IPS-NIHi7 (cell line): ENCODE data around the gene ADGRB3.

Experiments used
- DNase-seq: peaks from one replicate; pipeline ENCODE4 v3.0.0; 2012; ENCODE audit warnings: mixed read lengths; ENCODE audit errors: extremely low spot score

The ADGRB3 gene

DNA sequence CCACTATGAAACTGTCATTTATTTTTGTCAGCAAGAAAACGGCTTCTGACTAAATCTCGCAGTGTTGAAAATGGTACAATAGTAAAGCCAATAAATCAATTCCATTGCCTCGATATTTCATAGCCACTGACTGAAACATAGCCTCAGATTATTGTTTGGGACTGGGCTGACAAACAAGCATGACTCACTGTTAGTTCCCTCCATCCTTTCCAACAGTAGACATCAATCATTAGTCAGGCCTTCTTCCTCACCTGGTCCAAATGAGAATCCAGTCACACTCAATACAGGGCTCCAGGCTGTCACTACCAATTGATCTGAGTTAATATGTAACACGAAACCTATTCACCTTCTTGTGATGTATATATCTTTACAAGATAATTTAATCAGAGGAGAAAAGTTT is 66.1 kb downstream of the ADGRB3 start:
- no peak for DNase-seq

DNA sequence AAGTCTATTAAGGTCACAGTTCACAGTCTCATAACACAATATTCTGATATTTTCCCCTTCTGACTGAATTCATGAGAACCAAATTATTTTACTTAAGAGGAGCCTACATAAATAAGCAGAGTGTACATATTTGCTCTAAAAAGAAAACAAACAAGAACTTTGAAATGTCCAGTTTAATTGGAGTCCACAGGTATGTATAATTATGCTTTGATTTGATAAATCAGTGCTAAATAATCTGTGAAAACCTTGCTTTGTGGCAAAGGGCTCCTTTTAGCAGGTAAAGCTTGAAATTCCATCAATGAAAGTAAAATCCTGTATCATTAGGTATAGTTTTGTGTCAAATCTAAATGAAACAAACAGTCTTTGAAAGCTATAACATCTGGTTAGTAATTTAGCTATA is 69.4 kb downstream of the ADGRB3 start:
- no peak for DNase-seq

DNA sequence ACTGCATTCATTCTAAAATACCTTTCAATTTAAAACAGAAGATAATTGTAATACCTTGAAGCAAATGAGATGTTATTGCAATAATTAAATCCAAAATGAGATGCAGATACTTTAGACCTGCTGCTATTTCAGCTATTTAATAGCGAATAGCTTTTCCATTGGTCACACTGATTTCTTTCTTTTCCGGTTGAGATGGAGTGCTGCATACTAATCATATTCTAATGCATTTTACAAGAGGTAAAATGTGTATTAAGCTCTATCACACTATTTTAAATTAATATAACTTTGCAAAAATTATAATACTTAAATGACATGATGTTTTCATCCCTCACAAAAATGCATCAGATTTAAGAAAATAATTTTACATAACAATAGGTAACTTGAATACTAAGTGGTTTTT is 74.0 kb downstream of the ADGRB3 start:
- DNase-seq = no peak

DNA sequence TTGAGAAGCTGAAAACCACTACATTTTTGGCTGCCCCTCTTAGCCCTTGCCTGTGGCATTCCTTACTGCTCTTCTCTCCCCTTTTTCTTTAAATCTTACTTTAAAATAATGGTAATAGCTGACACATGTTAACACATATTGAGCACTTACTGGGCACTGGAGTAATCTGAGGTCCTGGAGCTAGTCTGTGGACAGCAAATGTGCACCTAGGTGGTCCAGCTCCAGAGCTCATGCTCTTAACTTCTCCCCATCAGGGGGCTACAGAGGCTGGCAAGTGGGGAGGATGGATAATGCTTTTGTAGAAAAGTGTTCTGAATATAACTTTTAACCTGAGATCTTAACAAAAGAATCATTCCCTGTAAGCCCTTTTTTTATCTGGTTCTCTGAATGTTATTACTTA is 74.8 kb downstream of the ADGRB3 start:
- no peak for DNase-seq

DNA sequence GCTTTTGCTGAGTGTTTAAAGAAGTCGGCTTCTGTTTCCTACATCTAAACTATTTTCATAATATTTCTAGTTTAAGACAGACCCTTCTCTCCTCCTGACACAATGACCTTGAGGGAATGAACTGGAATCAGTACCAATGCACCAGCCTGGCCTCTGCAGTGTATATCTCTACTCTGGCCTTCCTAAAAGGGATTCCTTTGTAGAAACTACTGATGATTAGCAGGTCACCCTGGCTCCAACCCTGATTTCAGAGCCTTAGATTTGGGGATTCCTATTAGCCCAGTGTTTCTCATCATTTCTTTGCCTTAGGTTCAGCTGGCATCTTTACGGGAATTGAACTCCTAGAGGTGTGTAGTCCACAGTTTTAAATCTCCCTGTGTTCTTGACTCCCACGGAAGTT is 75.4 kb downstream of the ADGRB3 start:
- no peak for DNase-seq

DNA sequence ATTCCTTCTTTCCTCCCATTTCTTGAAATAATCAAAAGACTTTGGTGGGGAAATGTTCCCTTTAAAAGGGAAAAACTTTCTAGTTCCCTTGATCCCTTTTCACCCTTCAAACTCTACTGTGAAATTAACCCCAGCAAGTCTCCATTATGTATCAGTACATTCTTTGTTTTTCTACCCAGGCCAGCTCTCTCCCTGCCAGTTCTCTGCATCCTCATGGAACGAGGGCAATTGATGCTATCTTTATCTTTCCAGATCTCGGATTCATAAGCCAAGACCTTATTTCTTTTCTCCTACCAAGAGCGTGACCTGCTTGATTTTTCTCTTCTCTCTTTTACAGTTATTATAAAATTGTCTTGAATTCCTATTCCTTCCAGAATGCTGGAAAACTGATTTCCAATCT is 75.8 kb downstream of the ADGRB3 start:
- no peak for DNase-seq

DNA sequence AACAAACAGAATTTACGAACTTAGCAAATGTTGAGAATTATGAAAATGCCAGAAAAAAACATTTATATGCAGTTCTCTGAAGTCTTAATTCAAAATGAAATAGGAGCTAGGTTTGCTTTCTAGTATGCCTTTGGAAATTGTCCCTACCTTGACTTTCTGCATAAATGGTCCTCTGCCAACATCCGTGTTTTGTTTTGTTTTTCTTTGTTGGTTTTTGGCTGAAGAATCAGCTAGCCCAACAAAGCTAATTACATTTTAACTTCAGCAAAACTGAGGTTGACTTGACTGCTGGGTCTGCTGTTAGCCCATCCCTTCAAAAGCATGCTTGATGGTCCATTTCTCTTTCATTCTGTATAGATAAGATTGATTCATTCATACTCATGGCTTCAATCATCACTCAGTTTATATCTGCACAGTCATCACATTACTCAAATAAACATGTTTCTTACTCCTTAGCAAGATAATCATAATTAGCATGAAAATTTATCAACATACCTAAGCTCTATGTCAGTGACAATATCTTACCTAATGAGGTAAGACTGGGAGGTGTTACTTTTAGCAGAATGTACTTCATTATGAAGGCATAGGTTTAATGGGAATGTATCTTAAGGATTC is 76.4 kb downstream of the ADGRB3 start:
- DNase-seq = no peak

DNA sequence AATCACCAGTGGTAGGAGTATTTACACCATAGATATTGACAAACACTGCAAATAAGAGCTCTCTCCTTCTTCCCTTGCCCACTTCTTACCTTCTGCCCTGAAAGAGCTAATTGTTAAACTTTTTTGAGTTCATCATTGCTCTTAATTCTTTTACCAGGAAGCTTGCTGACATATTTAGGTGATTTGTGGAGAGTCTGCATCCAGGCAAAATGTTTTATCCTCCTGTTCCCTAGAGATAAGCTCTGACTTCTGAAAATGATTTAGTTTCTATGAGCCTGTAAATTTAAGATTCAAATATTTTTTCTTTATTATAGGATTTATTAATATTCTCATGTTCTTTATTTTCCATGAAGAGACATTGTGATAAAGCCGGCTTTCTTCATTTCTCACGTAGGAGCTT is 81.5 kb downstream of the ADGRB3 start:
- DNase-seq = no peak

DNA sequence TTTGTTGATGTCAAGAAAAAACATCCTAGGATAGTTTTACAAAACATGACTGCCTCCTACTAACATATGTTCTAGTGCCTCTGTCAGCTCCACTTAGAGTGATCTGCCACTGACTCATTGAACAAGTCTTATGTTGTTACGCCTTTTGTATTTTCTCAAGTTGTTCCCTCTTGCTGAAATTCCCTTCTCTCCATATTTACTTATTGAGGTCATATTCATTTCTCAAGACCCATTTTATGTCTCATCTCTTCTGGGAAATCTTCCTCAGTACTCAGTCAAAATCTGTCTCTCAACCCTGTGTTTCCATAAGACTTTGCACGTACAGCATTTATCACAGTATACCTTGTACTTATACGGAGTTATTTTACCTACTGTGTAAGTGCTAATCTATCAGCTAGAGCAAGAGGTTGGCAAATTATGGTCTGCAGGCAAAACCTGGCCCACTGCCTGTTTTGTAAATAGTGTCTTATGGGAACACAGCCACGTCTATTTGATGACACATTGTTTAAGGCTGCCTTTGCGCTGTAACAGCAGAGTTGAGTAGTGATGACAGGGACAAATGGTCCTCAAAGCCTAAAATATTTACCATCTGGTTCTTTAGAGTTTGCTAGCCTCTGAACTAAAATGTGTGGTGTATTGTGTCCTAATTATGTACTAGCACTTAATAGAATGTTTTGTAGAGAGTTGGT is 83.4 kb downstream of the ADGRB3 start:
- DNase-seq = no peak

DNA sequence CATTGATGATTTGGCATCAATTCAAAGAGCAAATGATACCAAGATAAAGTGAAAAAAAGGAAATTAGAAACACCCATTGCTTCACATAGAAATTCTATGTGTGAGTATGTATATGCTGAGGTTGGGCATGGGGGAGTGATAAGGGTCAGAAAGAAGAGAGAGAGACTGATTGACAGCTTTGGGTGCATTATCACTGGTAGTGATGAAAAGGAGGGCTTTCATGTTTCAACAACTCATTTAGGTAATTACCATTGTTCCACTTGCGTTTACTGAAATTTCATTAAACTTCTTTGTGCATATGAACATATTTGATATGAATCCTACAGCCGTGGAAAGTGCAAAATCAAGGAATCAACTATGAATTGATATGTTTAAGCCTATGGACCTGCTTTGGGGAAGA is 84.7 kb downstream of the ADGRB3 start:
- DNase-seq = no peak

DNA sequence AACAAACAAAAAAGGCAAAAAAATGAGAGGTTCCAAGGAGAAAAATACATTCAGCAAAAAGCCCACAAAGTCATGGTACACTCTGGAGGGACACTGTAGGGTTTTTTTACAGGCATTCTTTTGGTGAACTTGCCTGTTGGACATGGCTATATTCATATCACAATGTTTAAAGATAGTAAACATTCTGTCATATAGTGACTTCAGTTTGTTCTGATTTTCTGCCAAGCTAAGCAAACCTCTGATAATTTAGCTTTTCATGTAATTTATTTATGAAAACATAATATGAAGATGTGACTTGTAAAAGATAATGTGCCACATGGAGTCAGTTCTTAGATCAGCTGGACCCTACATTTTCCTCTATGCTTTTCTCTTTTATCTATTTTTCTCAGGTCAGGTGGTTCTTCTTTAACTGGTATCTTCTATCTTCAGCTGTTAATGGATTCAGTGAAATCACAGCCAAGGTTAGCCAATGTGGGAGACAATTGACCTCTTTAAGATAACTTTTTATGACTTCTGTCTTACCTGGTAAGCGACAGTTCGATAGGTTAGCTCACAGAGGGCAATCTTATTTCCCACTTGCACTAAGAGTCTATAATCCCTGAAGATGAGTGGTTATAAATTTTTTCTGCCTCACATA is 87.9 kb downstream of the ADGRB3 start:
- DNase-seq = no peak

DNA sequence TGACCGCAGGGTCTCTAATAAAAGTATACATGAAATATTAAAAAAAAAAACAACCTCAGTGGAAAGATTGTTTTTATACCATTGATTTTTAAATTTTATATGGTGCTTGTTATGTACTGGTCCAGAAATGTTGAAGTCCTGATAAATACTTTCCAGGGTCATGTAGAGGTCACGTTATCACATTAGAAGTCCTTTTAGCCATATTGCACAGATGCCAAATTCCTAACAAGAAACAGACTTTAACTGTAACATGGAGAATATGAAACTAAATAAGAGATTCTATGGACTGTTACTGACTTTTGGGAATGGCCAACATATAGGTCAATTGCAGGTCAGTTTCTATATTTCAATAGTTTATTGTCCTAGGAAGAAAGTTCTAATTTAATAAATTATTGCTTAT is 89.0 kb downstream of the ADGRB3 start:
- DNase-seq = no peak

DNA sequence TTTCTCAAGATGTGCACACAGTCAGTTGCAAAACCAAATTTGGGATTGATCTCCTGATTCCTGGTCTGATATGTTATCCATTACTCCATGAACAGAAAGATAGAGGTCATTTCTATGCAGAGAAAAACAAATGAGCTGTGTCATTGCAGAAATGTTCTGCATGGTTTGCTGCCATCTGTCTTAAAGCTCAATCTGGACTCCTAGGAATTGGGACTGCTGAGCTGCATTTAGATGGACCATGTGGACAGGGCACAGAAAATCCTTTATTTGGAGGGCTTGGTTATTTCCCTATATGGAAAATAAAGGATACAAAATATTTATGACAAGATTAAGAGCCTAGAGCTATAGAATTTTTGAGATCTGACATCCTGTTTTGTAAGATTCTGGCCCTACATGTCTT is 91.3 kb downstream of the ADGRB3 start:
- no peak for DNase-seq

DNA sequence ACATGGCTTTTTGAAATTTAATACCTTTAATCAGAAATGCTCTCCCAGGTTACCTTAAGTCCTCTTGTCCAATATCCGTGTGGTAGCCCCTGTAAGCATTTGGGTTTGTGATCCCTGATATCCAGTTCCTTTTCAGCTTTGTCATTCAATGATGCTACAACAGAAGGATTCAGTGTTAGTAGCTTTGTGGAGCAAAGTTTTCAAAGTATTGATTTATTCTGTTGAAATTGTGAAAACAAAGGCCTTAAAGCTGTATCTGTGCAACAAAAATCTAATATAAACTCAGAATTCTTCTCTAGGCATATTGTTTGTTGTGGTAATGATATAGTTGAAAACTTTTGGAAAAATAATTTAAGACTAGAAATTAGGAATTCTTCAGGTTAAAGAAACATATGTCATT is 91.9 kb downstream of the ADGRB3 start:
- no peak for DNase-seq

DNA sequence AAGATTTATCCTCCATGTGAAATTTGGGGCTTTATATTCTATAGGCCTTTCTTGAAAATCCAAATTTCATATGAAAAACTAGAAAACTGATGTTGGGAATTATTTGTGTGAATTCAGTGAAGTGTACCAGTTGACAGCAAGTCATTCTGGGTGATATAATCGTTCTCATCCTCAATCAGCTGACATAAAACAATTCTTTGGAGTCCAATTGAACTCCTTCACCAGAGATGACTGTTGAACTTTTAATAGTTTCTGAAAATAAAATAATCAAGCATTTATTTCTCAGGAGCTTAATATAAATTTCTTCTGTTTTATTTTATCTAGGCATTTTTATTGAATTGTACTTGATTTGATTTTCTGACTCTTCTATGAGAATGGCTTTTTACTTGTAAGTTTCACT is 92.6 kb downstream of the ADGRB3 start:
- DNase-seq = no peak

DNA sequence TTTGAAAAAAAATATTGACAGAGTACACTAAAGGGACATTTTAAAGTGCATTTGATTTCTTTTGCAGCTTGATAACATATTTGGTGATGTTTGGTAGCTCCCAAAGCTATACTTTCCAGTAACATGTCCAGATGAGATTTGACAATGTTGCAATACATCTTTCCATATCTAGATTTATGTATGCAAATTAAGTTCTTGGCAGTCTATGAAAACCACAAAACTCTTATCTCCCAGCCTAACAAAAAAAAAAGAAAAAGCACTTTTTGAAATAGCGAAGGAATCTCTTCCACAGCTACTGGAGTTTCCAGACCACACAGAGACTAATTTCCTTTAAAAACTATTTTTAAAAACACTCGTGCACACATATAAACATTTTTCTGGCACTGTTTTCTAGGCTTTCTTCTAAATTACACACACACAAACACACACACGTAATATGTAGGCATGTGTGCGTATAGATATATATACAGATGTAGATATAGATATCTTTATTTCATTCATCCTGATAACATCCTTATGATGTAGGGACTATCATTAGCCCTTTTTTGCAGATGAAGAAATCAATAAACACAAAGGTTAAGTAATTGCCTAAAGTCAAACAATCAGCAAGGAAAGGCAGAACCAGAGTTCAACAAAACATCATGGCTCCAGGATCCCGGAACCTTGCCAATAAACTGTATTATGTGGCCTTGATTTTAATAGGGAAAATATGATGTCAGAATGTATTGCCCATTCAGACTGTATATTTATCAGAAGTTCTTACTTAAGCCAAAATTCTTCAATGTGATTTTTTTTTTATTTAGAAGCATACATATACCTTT is 93.3 kb downstream of the ADGRB3 start:
- no peak for DNase-seq

DNA sequence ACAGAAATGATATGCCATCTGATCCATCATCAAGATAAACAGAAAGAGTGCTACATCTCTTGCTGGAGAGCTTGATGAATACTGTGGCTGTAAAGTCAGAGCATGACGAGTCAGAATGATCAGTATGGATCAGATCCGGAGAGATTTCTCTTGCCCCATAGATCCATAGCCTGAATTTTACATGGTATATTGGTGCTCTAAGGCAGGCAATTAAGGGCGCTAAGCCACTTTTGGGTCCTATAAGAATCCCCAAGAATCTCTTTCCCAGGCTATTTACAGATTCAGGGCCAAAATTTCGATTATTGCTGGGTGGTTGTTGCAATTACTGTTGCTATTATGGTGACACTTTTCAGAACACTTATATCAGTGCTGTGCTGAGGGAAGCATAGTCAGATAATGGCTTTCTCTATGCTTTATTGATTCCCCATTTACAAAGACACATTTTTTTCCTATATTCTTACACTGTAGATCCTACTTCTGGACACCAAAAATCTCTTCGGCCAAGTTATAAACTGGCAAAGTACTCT is 94.4 kb downstream of the ADGRB3 start:
- no peak for DNase-seq

DNA sequence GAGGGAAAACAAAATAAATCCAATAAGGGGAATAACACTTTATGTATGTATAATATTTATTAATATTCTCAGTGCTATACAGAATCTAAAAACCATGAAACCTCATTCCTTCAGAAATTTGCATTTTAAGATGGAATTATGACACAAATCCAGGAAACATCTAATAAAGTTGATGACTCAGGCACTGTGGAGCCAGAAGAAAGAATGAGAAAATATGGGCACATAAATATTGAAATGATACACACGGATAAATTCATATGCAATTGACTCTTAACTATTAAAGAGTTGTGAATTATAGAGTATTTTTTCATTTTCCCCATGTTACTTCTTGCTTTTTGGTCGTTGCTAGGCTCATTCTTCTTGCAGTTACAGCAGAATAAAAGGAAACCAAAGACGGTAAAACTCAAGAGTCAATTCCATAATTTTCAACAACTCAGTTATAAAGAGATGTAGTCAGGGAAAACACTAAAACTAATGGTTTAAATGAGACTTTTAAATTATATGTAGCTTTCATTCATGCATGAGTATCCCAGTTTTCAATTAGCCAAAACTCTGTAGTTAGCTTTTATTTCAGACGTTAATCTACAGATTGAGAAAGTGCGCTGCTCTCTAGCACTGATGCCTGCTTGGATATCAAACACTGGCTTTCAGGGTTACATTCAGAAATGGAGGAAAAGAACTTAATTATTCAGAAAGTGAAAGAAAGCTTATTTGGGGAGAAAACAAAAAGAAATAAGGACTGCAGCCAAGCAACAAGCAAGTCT is 95.4 kb downstream of the ADGRB3 start:
- no peak for DNase-seq

DNA sequence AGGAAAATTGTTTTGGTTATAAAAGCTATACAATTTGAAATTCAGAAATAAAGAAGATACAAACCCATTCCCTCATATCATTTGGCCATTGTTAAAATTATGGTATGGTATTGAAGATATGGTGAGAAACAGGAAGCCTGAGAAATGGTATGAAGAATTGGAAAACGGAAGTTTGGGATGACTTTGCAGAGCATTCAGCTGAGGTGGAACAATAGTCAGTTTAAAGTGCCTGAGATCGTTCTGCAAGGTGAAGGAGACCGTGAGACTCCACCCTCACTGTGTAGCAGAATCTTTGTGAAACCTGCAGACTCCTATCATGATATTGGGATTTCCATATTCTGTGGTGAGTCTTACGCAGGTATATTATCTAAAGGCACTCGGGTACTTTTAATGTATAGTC is 97.3 kb downstream of the ADGRB3 start:
- no peak for DNase-seq

DNA sequence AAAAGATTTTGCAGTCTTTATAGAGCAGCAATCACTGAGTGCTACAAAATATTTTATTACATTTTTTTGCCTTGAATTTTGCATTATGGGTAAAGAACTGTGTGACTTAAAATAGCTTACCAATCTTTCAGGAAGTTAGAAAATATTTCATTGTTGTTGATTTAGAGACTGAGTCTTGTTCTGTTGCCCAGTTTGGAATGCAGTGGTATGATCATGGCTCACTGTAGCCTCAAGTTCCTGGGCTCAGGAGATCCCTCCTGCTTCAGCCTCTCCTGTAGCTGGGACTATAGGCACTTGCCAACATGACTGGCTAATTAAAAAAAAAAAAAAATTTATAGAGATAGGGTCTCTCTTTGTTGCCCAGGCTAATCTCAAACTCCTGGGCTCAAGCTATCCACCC is 100.8 kb downstream of the ADGRB3 start:
- DNase-seq = no peak

DNA sequence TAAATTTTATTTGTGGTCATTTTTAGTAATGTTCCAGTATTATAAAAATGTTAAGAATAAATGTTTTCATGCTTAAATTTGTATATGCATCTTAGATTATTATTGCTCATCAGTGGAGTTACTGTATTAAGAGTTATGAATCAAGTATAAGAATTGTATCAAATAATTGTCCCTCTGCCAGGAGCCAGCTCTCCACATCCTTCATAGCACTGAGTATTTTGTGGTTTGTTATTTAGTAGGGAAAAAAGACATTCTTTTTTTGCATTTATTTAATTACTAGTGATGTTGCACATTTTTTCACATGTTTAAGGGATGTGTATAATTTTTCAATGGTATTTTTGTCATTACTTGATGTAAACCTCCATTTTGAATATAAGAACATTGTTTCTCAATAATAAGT is 102.0 kb downstream of the ADGRB3 start:
- no peak for DNase-seq

DNA sequence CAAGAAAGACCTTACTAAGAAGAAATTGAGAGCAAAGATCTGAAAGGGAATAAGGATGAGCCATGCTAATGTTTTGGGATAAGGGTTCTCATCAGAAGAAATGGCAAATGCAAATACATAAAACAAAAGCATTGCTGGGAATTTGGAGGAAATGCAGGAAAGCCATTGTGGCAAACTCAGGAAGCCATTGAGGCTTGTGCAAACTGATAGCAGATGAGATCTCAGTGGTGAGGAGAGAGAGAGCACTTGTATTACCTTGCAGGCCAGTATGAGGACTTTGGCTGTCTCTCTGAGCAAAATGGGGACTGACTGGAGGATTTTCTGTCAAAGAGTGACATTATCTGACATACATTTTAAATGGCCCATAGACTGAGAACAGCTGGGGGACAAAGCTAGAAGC is 103.0 kb downstream of the ADGRB3 start:
- DNase-seq = peak; percentile 12
